Measurements from ENCODE around the gene KNL1.

DNA sequence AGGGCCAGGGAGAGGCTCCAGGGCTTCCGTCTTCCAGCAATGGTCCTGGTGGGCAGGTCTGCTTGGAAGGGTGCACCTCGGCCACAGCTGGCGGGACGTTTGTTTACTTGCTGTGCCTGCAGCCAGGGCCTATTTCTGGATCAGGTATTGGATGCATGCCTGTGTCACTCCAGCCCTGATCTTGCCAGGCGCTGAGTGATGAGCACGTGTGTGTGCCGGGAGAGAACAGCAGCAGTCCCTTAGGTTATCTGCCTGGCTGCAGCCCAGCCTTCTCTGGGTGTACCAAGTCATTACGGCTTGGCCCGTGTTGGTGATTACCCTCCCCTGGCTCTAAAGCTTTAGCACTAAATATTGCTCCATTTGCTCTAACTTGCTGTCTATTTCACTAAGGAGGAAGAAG, 44.2 kb upstream of the KNL1 start:
- TF ChIP-seq, protein P1, sequence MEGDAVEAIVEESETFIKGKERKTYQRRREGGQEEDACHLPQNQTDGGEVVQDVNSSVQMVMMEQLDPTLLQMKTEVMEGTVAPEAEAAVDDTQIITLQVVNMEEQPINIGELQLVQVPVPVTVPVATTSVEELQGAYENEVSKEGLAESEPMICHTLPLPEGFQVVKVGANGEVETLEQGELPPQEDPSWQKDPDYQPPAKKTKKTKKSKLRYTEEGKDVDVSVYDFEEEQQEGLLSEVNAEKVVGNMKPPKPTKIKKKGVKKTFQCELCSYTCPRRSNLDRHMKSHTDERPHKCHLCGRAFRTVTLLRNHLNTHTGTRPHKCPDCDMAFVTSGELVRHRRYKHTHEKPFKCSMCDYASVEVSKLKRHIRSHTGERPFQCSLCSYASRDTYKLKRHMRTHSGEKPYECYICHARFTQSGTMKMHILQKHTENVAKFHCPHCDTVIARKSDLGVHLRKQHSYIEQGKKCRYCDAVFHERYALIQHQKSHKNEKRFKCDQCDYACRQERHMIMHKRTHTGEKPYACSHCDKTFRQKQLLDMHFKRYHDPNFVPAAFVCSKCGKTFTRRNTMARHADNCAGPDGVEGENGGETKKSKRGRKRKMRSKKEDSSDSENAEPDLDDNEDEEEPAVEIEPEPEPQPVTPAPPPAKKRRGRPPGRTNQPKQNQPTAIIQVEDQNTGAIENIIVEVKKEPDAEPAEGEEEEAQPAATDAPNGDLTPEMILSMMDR (IDR thresholded peaks at IDR 0.05; ENCODE audit: extremely low read depth in 1 of 2, insufficient read depth in 1 of 2, low read depth in 1 of 2, low read length in 2 of 2), result no peak
- TF ChIP-seq POLR2AphosphoS5 (IDR thresholded peaks at IDR 0.05; ENCODE audit: insufficient read depth, low read depth, low read length), result no peak
- TF ChIP-seq EZH2 (IDR thresholded peaks at IDR 0.05; ENCODE audit: borderline replicate concordance, low read depth, low read length, severe bottlenecking), result no peak
- TF ChIP-seq POLR2A (IDR thresholded peaks at IDR 0.05; ENCODE audit: low read depth, low read length), result no peak
- TF ChIP-seq, protein P2, sequence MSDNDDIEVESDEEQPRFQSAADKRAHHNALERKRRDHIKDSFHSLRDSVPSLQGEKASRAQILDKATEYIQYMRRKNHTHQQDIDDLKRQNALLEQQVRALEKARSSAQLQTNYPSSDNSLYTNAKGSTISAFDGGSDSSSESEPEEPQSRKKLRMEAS (IDR thresholded peaks at IDR 0.05; ENCODE audit: insufficient read depth, insufficient read length), result no peak

All from endothelial cell of umbilical vein (primary cell).